H9 (cell line): ENCODE results near the gene CYP1A1. TPM values are rescaled to one million over a fixed set of nuclear protein-coding genes. Genes with fewer than 3 reads are reported as not detected.

Experiments used
- DNase-seq: peaks from one replicate; pipeline ENCODE4 v3.0.0-alpha.2; 2017
- H2AFZ ChIP-seq: one replicate; pipeline ENCODE4 v1.6.1; 2013; ENCODE audit warnings: mild to moderate bottlenecking, low read length, control low read depth, moderate library complexity
- H2AK5ac ChIP-seq: 2 replicates; pipeline ENCODE4 v1.6.1; 2013; ENCODE audit warnings: low read length, control low read depth, mixed read lengths; ENCODE audit not compliant: insufficient read length
- H2BK120ac ChIP-seq: one replicate; pipeline ENCODE4 v1.6.1; 2013; ENCODE audit warnings: low read depth, mild to moderate bottlenecking, low read length, control low read depth, inconsistent platforms; ENCODE audit not compliant: poor library complexity, severe bottlenecking
- H2BK12ac ChIP-seq: 2 replicates; pipeline ENCODE4 v1.6.1; 2013; ENCODE audit warnings: low read length, control low read depth, mixed read lengths, low read depth; ENCODE audit not compliant: insufficient read length
- H2BK15ac ChIP-seq: 2 replicates; pipeline ENCODE4 v1.6.1; 2013; ENCODE audit warnings: low read depth, low read length, control low read depth
- H2BK20ac ChIP-seq: one replicate; pipeline ENCODE4 v1.6.1; 2013; ENCODE audit warnings: low read depth, mild to moderate bottlenecking, low read length, control low read depth, inconsistent platforms; ENCODE audit not compliant: poor library complexity, severe bottlenecking
- H2BK5ac ChIP-seq: 2 replicates; pipeline ENCODE4 v1.6.1; 2013; ENCODE audit warnings: low read length, control low read depth, mixed read lengths; ENCODE audit not compliant: insufficient read length
- H3K14ac ChIP-seq: 2 replicates; pipeline ENCODE4 v1.6.1; 2013; ENCODE audit warnings: low read length, control low read depth; ENCODE audit not compliant: insufficient read depth
- H3K18ac ChIP-seq: 2 replicates; pipeline ENCODE4 v1.6.1; 2013; ENCODE audit warnings: low read depth, mild to moderate bottlenecking, mixed read lengths, low read length, control low read depth; ENCODE audit not compliant: insufficient read length
- H3K23ac ChIP-seq: 2 replicates; pipeline ENCODE4 v1.6.1; 2013; ENCODE audit warnings: low read length, control low read depth, mixed read lengths, low read depth; ENCODE audit not compliant: insufficient read length
- H3K23me2 ChIP-seq: 2 replicates; pipeline ENCODE4 v1.6.1; 2013; ENCODE audit warnings: low read depth, mild to moderate bottlenecking, mixed read lengths, low read length, control low read depth; ENCODE audit not compliant: insufficient read length, poor library complexity, severe bottlenecking
- H3K27ac ChIP-seq: 2 replicates; pipeline ENCODE4 v1.5.1; 2013; ENCODE audit warnings: low read length, control low read depth, mixed read lengths, low read depth; ENCODE audit not compliant: insufficient read length
- H3K27me3 ChIP-seq: 2 replicates; pipeline ENCODE4 v1.6.1; 2013; ENCODE audit warnings: low read length, control low read depth, inconsistent platforms; ENCODE audit not compliant: insufficient read depth
- H3K4ac ChIP-seq: 2 replicates; pipeline ENCODE4 v1.6.1; 2013; ENCODE audit warnings: low read depth, mild to moderate bottlenecking, control low read depth, inconsistent platforms, low read length, moderate library complexity
- H3K4me1 ChIP-seq: 2 replicates; pipeline ENCODE4 v1.6.1; 2013; ENCODE audit warnings: low read length, control low read depth, inconsistent platforms; ENCODE audit not compliant: insufficient read depth
- H3K4me2 ChIP-seq: 2 replicates; pipeline ENCODE4 v1.6.1; 2013; ENCODE audit warnings: low read length, control low read depth, mixed read lengths; ENCODE audit not compliant: insufficient read length, insufficient read depth
- H3K56ac ChIP-seq: 2 replicates; pipeline ENCODE4 v1.6.1; 2013; ENCODE audit warnings: low read depth, mild to moderate bottlenecking, mixed read lengths, low read length, control low read depth; ENCODE audit not compliant: insufficient read length
- H3K79me1 ChIP-seq: 2 replicates; pipeline ENCODE4 v1.6.1; 2013; ENCODE audit warnings: low read depth, mild to moderate bottlenecking, moderate library complexity, low read length, control low read depth, inconsistent platforms; ENCODE audit not compliant: insufficient read depth, poor library complexity, severe bottlenecking
- H3K79me2 ChIP-seq: 2 replicates; pipeline ENCODE4 v1.6.1; 2013; ENCODE audit warnings: low read length, control low read depth, inconsistent platforms; ENCODE audit not compliant: insufficient read depth
- H3K9ac ChIP-seq: 2 replicates; pipeline ENCODE4 v1.6.1; 2013; ENCODE audit warnings: low read length, control low read depth, mixed read lengths; ENCODE audit not compliant: insufficient read length; ENCODE audit errors: extremely low read depth
- H3K9me3 ChIP-seq: one replicate; pipeline ENCODE4 v1.6.1; 2013; ENCODE audit warnings: low read depth, low read length, inconsistent platforms; ENCODE audit not compliant: control insufficient read depth
- H3T11ph ChIP-seq: one replicate; pipeline ENCODE4 v1.6.1; 2013; ENCODE audit warnings: mild to moderate bottlenecking, low read length, control low read depth, inconsistent platforms
- H4K20me1 ChIP-seq: one replicate; pipeline ENCODE4 v1.6.1; 2013; ENCODE audit not compliant: control insufficient read depth, insufficient read length, insufficient read depth
- H4K5ac ChIP-seq: 2 replicates; pipeline ENCODE4 v1.6.1; 2013; ENCODE audit warnings: low read depth, mild to moderate bottlenecking, mixed read lengths, low read length, control low read depth; ENCODE audit not compliant: insufficient read length
- H4K8ac ChIP-seq: replicated peaks from 2 replicates; pipeline ENCODE4 v1.6.1; 2013; ENCODE audit warnings: low read length, control low read depth, mixed read lengths, low read depth; ENCODE audit not compliant: insufficient read length
- H4K91ac ChIP-seq: 2 replicates; pipeline ENCODE4 v1.6.1; 2013; ENCODE audit warnings: low read depth, mild to moderate bottlenecking, moderate library complexity, mixed read lengths, low read length, control low read depth; ENCODE audit not compliant: insufficient read length
- H3K27ac Mint-ChIP-seq, 3 experiments: 2 replicates in 2 of 3; 3 replicates in 1 of 3; pipeline ENCODE4 v1.8.0; 2020 to 2021; ENCODE audit warnings: mixed read lengths in 3 of 3, mild to moderate bottlenecking in 1 of 3, moderate library complexity in 1 of 3
- H3K27me3 Mint-ChIP-seq: 2 replicates; pipeline ENCODE4 v1.8.0; 2021; ENCODE audit warnings: low read depth, mild to moderate bottlenecking, moderate library complexity, mixed read lengths
- H3K36me3 Mint-ChIP-seq, 3 experiments: 2 replicates in 2 of 3; 3 replicates in 1 of 3; pipeline ENCODE4 v1.8.0; 2020 to 2021; ENCODE audit warnings: low read depth in 3 of 3, mixed read lengths in 3 of 3; ENCODE audit not compliant: insufficient read depth in 1 of 3
- H3K4me1 Mint-ChIP-seq, 2 experiments: 2 replicates each; pipeline ENCODE4 v1.8.0; 2020; ENCODE audit warnings: mixed read lengths in 2 of 2
- H3K4me3 Mint-ChIP-seq, 2 experiments: 2 replicates in 1 of 2; 3 replicates in 1 of 2; pipeline ENCODE4 v1.8.0; 2020 to 2021; ENCODE audit warnings: mild to moderate bottlenecking in 2 of 2, mixed read lengths in 2 of 2, moderate library complexity in 1 of 2
- H3K9me3 Mint-ChIP-seq, 2 experiments: 2 replicates in 1 of 2; 3 replicates in 1 of 2; pipeline ENCODE4 v1.8.0; 2020; ENCODE audit warnings: mild to moderate bottlenecking in 2 of 2, mixed read lengths in 2 of 2, moderate library complexity in 1 of 2
- CTCF ChIP-seq: fragments of 200-600 bp; sonication (generic); conservative IDR thresholded peaks from 3 replicates; pipeline ENCODE4 v1.8.0; 2021; ENCODE audit warnings: antibody characterized with exemption, mild to moderate bottlenecking
- WGBS: extraction: QIAGEN DNeasy Blood & Tissue Kit; methylation state at CpG from one replicate; pipeline ENCODE4 v1.1.7; 2013; ENCODE audit warnings: missing lambda C conversion rate, low lambda C conversion rate, mixed read lengths; ENCODE audit not compliant: insufficient read length; ENCODE audit errors: extremely low coverage; 5-methylcytosine and 5-hydroxymethylcytosine counted together
- long read RNA-seq: library from polyadenylated mRNA; unstranded; transcript quantifications from one replicate; pipeline ENCODE4 v2.0.0, GENCODE V29; 2020
- total RNA-seq: library from RNA; stranded (reverse); gene quantifications from 2 replicates; pipeline ENCODE4 v1.2.1, GENCODE V29; 2021

CYP1A1 gene
- total RNA-seq = 0.33 TPM in 1 of 2 replicates, not detected in the other
- long read RNA-seq = 0 reads

- Histone ChIP-seq H3T11ph (no peak within 1 kb of the TSS), H3K23me2 (peaks cover 12% of the 10 kb centered on the region), H3K27ac (no peak within 1 kb of the TSS), H2BK20ac (no peak within 1 kb of the TSS), H3K56ac (no peak within 1 kb of the TSS), H2BK120ac (no peak within 1 kb of the TSS), H3K14ac (no peak within 1 kb of the TSS; the same call in 1 of the 2 replicates), H3K79me1 (no peaks in the 10 kb centered on the region), H3K9ac (no peak within 1 kb of the TSS), H2BK15ac (no peak within 1 kb of the TSS), H2AFZ (no peak within 1 kb of the TSS), H2AK5ac (no peak within 1 kb of the TSS), H2BK12ac (no peak within 1 kb of the TSS), H3K4me2 (peak within 1 kb of the TSS; percentile 79), H3K79me2 (no peaks in the 10 kb centered on the region), H4K5ac (no peak within 1 kb of the TSS), H4K8ac (no peak within 1 kb of the TSS), H3K23ac (no peak within 1 kb of the TSS), H3K9me3 (no peaks in the 10 kb centered on the region), H4K91ac (no peak within 1 kb of the TSS), H3K27me3 (peaks cover 7% of the 10 kb centered on the region; the same call in 1 of the 2 replicates), H4K20me1 (no peaks in the 10 kb centered on the region), H3K4me1 (no peaks in the 10 kb centered on the region; the same call in 1 of the 2 replicates), H2BK5ac (no peak within 1 kb of the TSS), H3K4ac (no peak within 1 kb of the TSS), H3K18ac (no peak within 1 kb of the TSS)
- peak within 1 kb of the TSS; percentile 59 to 80 for H3K4me3 Mint-ChIP-seq
- H3K27me3 Mint-ChIP-seq = peaks cover 76% of the 10 kb centered on the region
- no peak within 1 kb of the TSS for H3K27ac Mint-ChIP-seq
- peak; percentile 66 for DNase-seq
- H3K9me3 Mint-ChIP-seq = peaks cover 6 to 12% of the 10 kb centered on the region in 2 experiments
- no peak for TF ChIP-seq CTCF
- peaks cover 12% of the 10 kb centered on the region in 2 experiments for H3K4me1 Mint-ChIP-seq
- no CpG with 5 or more reads among the region's 10 CpGs for WGBS
- no peaks in the 10 kb centered on the region; a peak in 2 of 7 replicates for H3K36me3 Mint-ChIP-seq
Observed at GRCh38 chr15:74725225-74725774, at the start of gene CYP1A1. CYP1A1 (minus strand) TSS chr15:74725528; CDS start chr15:74723097, 2,431 bp downstream.
